GM19193 (cell line): ENCODE measurements around the gene USH2A.

Source experiments
- POLR2A ChIP-seq: IDR thresholded peaks from 4 replicates; pipeline ENCODE4 v1.6.1; 2011; ENCODE audit not compliant: insufficient read depth, insufficient read length; ENCODE audit errors: extremely low read depth

USH2A gene

GRCh38 chr1:216331211-216331610 lies 92.0 kb downstream of the USH2A start:
- TF ChIP-seq POLR2A, result no peak

GRCh38 chr1:216330262-216330661 lies 93.0 kb downstream of the USH2A start:
- no peak for TF ChIP-seq POLR2A

GRCh38 chr1:216325946-216326345 lies 97.3 kb downstream of the USH2A start:
- TF ChIP-seq POLR2A, result no peak

- TF ChIP-seq POLR2A, result no peak
Measured at GRCh38 chr1:216325336-216325735, 97.9 kb downstream of the USH2A start.

- TF ChIP-seq POLR2A, result no peak
Measured at GRCh38 chr1:216323344-216323743, 99.9 kb downstream of the USH2A start.

GRCh38 chr1:216314379-216315095 lies 108.7 kb downstream of the USH2A start:
- TF ChIP-seq POLR2A, result no peak

- no peak for TF ChIP-seq POLR2A
Measured at GRCh38 chr1:216310776-216311175, 112.5 kb downstream of the USH2A start.

GRCh38 chr1:216306830-216307229 lies 116.4 kb downstream of the USH2A start:
- no peak for TF ChIP-seq POLR2A

GRCh38 chr1:216303690-216304089 lies 119.6 kb downstream of the USH2A start:
- no peak for TF ChIP-seq POLR2A

- TF ChIP-seq POLR2A, result no peak
Measured at GRCh38 chr1:216293683-216294082, 129.6 kb downstream of the USH2A start.

- no peak for TF ChIP-seq POLR2A
Measured at GRCh38 chr1:216290074-216290473, 133.2 kb downstream of the USH2A start.

- no peak for TF ChIP-seq POLR2A
Measured at GRCh38 chr1:216285052-216285451, 138.2 kb downstream of the USH2A start.

- TF ChIP-seq POLR2A, result no peak
Measured at GRCh38 chr1:216281757-216282156, 141.5 kb downstream of the USH2A start.

- no peak for TF ChIP-seq POLR2A
Measured at GRCh38 chr1:216270086-216270773, 153.0 kb downstream of the USH2A start.

- TF ChIP-seq POLR2A, result no peak
Measured at GRCh38 chr1:216261631-216262030, 161.6 kb downstream of the USH2A start.

GRCh38 chr1:216258856-216259255 lies 164.4 kb downstream of the USH2A start:
- TF ChIP-seq POLR2A, result no peak

GRCh38 chr1:216258386-216258785 lies 164.9 kb downstream of the USH2A start:
- TF ChIP-seq POLR2A, result no peak

- TF ChIP-seq POLR2A, result no peak
Measured at GRCh38 chr1:216250861-216251260, 172.4 kb downstream of the USH2A start.
